Spleen (tissue), 7 donors: Measurements from ENCODE around the gene XYLT1.

Experiments used
- POLR2A ChIP-seq, 3 donors: fragments of 450-650 bp; IDR thresholded peaks; one replicate each; pipeline ENCODE4 v1.5.1; 2017; ENCODE audit warnings: antibody characterized with exemption in 3 of 3, mild to moderate bottlenecking in 1 of 3
- TF ChIP-seq, protein P1 (sequence below), 11 experiments: fragments of 200-600 bp in 7 of 11; fragments of 450-650 bp in 4 of 11; sonication (generic) in 4 of 11; IDR thresholded peaks in 8 of 11; conservative IDR thresholded peaks in 3 of 11; 1 replicate in 7 of 11; 2 replicates in 4 of 11; pipeline versions ENCODE4 v1.4.0 to v1.8.0; 2016 to 2021; ENCODE audit warnings: antibody characterized with exemption in 11 of 11, inconsistent platforms in 4 of 11, mild to moderate bottlenecking in 1 of 11
- donor health status: DM: no; HTN: no; CAD: no; lungs with moderate emphysema.
- donor health status: DM: no; HTN: no; CAD: no.
- donor health status: DM: no; HTN: no; CAD: no.

DNA sequence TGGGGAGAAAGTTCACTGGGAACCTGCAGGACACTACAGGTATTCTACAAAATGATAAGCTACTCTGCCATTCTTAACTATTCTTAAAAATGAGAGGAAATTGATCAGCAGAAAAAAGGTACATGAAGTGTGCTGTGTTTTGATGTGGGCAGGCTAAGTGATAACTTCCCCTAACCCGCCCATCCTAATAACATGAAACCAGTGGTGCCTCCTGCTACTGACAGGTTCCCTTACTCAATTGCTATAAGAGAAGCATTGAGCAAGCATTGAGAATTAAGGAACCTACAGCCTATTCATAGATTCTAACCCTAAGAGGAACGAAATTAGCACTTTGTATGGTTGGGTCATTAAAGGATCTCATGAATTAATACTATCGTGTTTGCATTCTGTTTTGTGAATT lies 18.9 kb downstream of the XYLT1 start:
- TF ChIP-seq, protein P1, sequence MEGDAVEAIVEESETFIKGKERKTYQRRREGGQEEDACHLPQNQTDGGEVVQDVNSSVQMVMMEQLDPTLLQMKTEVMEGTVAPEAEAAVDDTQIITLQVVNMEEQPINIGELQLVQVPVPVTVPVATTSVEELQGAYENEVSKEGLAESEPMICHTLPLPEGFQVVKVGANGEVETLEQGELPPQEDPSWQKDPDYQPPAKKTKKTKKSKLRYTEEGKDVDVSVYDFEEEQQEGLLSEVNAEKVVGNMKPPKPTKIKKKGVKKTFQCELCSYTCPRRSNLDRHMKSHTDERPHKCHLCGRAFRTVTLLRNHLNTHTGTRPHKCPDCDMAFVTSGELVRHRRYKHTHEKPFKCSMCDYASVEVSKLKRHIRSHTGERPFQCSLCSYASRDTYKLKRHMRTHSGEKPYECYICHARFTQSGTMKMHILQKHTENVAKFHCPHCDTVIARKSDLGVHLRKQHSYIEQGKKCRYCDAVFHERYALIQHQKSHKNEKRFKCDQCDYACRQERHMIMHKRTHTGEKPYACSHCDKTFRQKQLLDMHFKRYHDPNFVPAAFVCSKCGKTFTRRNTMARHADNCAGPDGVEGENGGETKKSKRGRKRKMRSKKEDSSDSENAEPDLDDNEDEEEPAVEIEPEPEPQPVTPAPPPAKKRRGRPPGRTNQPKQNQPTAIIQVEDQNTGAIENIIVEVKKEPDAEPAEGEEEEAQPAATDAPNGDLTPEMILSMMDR (IDR thresholded peaks at IDR 0.05 in 8 of 11, conservative IDR thresholded peaks at IDR 0.05 in 3 of 11): no peak
- TF ChIP-seq POLR2A (IDR thresholded peaks at IDR 0.05): no peak
